PC-9 (cell line): Measurements from ENCODE around the gene COX8A.

ENCODE experiments used
- EZH2 ChIP-seq: fragments of 200-600 bp; sonication (generic); IDR thresholded peaks from 2 replicates; pipeline ENCODE4 v1.8.0; 2017; ENCODE audit warnings: antibody characterized with exemption, low read depth
- TF ChIP-seq, protein P1 (sequence below): fragments of 200-600 bp; sonication (generic); conservative IDR thresholded peaks from 2 replicates; pipeline ENCODE4 v1.6.1; 2017; ENCODE audit warnings: mixed run types, antibody characterized with exemption, mild to moderate bottlenecking, moderate library complexity

DNA sequence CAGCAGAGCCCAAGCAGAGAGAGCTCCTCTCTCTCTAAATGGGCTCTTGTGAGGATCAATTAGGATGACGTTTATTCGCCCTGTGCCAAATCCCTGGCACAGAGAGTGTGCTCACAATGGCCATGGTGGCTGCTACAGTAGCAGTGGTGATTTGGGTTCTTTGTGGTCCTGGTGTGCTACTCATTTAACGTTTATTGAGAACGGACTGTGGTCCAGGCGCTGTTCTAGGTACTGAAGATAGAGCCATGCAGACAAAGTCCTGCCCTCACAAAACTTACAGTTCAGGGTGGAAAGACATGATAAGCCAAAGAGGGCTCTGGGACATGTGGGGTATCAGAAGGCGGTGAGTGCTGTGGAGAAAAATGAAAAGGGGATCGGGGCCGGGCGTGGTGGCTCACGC is 17.1 kb downstream of the COX8A start:
- TF ChIP-seq, protein P1, sequence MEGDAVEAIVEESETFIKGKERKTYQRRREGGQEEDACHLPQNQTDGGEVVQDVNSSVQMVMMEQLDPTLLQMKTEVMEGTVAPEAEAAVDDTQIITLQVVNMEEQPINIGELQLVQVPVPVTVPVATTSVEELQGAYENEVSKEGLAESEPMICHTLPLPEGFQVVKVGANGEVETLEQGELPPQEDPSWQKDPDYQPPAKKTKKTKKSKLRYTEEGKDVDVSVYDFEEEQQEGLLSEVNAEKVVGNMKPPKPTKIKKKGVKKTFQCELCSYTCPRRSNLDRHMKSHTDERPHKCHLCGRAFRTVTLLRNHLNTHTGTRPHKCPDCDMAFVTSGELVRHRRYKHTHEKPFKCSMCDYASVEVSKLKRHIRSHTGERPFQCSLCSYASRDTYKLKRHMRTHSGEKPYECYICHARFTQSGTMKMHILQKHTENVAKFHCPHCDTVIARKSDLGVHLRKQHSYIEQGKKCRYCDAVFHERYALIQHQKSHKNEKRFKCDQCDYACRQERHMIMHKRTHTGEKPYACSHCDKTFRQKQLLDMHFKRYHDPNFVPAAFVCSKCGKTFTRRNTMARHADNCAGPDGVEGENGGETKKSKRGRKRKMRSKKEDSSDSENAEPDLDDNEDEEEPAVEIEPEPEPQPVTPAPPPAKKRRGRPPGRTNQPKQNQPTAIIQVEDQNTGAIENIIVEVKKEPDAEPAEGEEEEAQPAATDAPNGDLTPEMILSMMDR, result no peak
- TF ChIP-seq EZH2, result no peak
